Neural cell (in vitro differentiated cells): ENCODE measurements around the gene HLA-DOA.

Source experiments
- CTCF ChIP-seq: fragments of 450-650 bp; IDR thresholded peaks from 2 replicates; pipeline ENCODE4 v1.5.1; 2014; ENCODE audit warnings: antibody characterized with exemption, mild to moderate bottlenecking, moderate library complexity; ENCODE audit not compliant: poor library complexity, severe bottlenecking
- EP300 ChIP-seq: fragments of 450-650 bp; conservative IDR thresholded peaks from 2 replicates; pipeline ENCODE4 v1.6.1; 2014; ENCODE audit warnings: antibody characterized with exemption, mild to moderate bottlenecking, moderate library complexity; ENCODE audit not compliant: poor library complexity, severe bottlenecking
- EZH2 ChIP-seq: fragments of 200-600, 300-800 bp; shearing (Covaris generic), sonication (generic); IDR thresholded peaks from 2 replicates; pipeline ENCODE4 v1.6.1; 2014; ENCODE audit warnings: antibody characterized with exemption, low read length, borderline replicate concordance, mild to moderate bottlenecking; ENCODE audit not compliant: insufficient read depth, poor library complexity, severe bottlenecking
- MXI1 ChIP-seq: fragments of 450-650 bp; conservative IDR thresholded peaks from 2 replicates; pipeline ENCODE4 v1.6.1; 2014; ENCODE audit warnings: antibody characterized with exemption, mild to moderate bottlenecking; ENCODE audit not compliant: poor library complexity, severe bottlenecking
- POLR2AphosphoS5 ChIP-seq: IDR thresholded peaks from 2 replicates; pipeline ENCODE4 v1.6.1; 2012
- RAD21 ChIP-seq: fragments of 450-650 bp; conservative IDR thresholded peaks from 2 replicates; pipeline ENCODE4 v1.6.1; 2014; ENCODE audit warnings: antibody characterized with exemption, mild to moderate bottlenecking, moderate library complexity
- REST ChIP-seq: IDR thresholded peaks from 2 replicates; pipeline ENCODE4 v1.6.1; 2012; ENCODE audit warnings: borderline replicate concordance
- TAF1 ChIP-seq: IDR thresholded peaks from 2 replicates; pipeline ENCODE4 v1.6.1; 2012; ENCODE audit warnings: low read depth

DNA sequence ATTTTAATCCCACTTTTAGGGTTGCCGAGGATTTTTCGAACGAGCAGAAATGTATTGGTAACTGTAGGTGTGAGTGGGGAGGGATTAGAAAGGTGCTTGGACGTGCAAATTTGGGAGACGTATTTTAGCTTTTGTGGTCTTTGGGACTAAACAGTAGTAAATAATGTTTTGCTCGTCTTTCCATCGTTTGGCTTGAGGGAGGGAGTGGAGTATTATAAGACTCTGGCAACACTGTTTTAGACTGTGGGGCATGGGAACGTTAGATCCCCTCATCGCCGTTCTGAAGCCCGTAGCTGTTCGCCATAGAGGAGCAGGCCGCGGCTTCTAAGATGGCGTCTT, 38.2 kb downstream of the HLA-DOA start:
- TF ChIP-seq TAF1 (peak; percentile 86), RAD21 (no peak), EP300 (no peak), CTCF (no peak), EZH2 (no peak), MXI1 (no peak), POLR2AphosphoS5 (no peak), REST (peak; percentile 97)
